Caco-2 (cell line): ENCODE results near the gene RAD23B. TPM values are rescaled to one million over a fixed set of nuclear protein-coding genes. Genes with fewer than 3 reads are reported as not detected.
A peak's percentile ranks its signal among the peaks of the same experiment; 100 is the strongest.

Experiments used
- BruUV-seq: library from RNA; stranded (reverse); fragments of 400-500 nt; replicated peaks from 2 replicates; lab custom pipeline; 2021; lab: Mats Ljungman, UMichigan
- CTCF ChIA-PET: fragments of 300-600 bp; sonication (Branson Sonifier 250); formaldehyde crosslinking; loops from one replicate; lab custom pipeline; 2022; ENCODE audit warnings: antibody characterized with exemption; lab: Charles Lee
- POLR2A ChIA-PET: fragments of 300-600 bp; sonication (Branson Sonifier 250); formaldehyde crosslinking; loops from one replicate; lab custom pipeline; 2022; ENCODE audit warnings: antibody characterized with exemption; lab: Charles Lee
- DNase-seq, 2 experiments: peaks; one replicate each; pipeline versions ENCODE4 v3.0.0 to v3.0.0-alpha.2; 2020 to 2022
- H3K27me3 ChIP-seq: replicated peaks from 2 replicates; pipeline ENCODE4 v1.6.0; 2011; ENCODE audit warnings: low read length; ENCODE audit not compliant: control insufficient read depth, insufficient read depth
- H3K36me3 ChIP-seq: 2 replicates; pipeline ENCODE4 v1.5.1; 2011; ENCODE audit warnings: low read length; ENCODE audit not compliant: control insufficient read depth, insufficient read depth
- H3K4me1 ChIP-seq: fragments of 250-450 bp; sonication (Bioruptor Pico); 2 replicates; pipeline ENCODE4 v1.5.1; 2020; ENCODE audit warnings: mild to moderate bottlenecking
- H3K4me3 ChIP-seq: 2 replicates; pipeline ENCODE4 v1.5.1; 2011; ENCODE audit warnings: low read depth, mild to moderate bottlenecking, control low read depth, low read length
- H3K9me3 ChIP-seq: fragments of 250-450 bp; sonication (Bioruptor Pico); 2 replicates; pipeline ENCODE4 v1.5.1; 2020; ENCODE audit warnings: mild to moderate bottlenecking, moderate library complexity
- H3K27ac Mint-ChIP-seq: one replicate; pipeline ENCODE4 v1.8.0; 2022; ENCODE audit warnings: mixed read lengths; ENCODE audit not compliant: unreplicated experiment
- H3K27me3 Mint-ChIP-seq: one replicate; pipeline ENCODE4 v1.8.0; 2022; ENCODE audit warnings: mixed read lengths; ENCODE audit not compliant: insufficient read depth, unreplicated experiment
- H3K36me3 Mint-ChIP-seq: one replicate; pipeline ENCODE4 v1.8.0; 2022; ENCODE audit warnings: mild to moderate bottlenecking, mixed read lengths; ENCODE audit not compliant: insufficient read depth, unreplicated experiment
- H3K4me1 Mint-ChIP-seq: one replicate; pipeline ENCODE4 v1.8.0; 2022; ENCODE audit warnings: low read depth, mixed read lengths; ENCODE audit not compliant: unreplicated experiment
- H3K4me3 Mint-ChIP-seq: one replicate; pipeline ENCODE4 v1.8.0; 2022; ENCODE audit warnings: mild to moderate bottlenecking, moderate library complexity, mixed read lengths; ENCODE audit not compliant: unreplicated experiment
- H3K9me3 Mint-ChIP-seq: one replicate; pipeline ENCODE4 v1.8.0; 2022; ENCODE audit warnings: mixed read lengths; ENCODE audit not compliant: unreplicated experiment
- CTCF ChIP-seq, 2 experiments: fragments of 200-600 bp in 1 of 2; IDR thresholded peaks; 1 replicate in 1 of 2; 2 replicates in 1 of 2; pipeline versions ENCODE4 v1.5.1 to v1.8.0; 2011 to 2022; ENCODE audit warnings: antibody characterized with exemption in 1 of 2, control low read depth in 1 of 2, inconsistent platforms in 1 of 2, low read depth in 1 of 2, low read length in 1 of 2, mild to moderate bottlenecking in 1 of 2, moderate library complexity in 1 of 2; ENCODE audit not compliant: insufficient read depth in 1 of 2, severe bottlenecking in 1 of 2, unreplicated experiment in 1 of 2
- intact Hi-C: fragments of 100-400 bp; cut with micrococcal nuclease; formaldehyde crosslinking; loops from one replicate; pipeline ENCODE4 v1.10.0; 2022; ENCODE audit not compliant: unreplicated experiment
- total RNA-seq: library from RNA; stranded (reverse); gene quantifications from 2 replicates; pipeline ENCODE4 v1.2.3, GENCODE V29; 2022

The RAD23B gene
- total RNA-seq, 1 experiment from 2014 or later = 188 TPM

- Histone ChIP-seq H3K27me3 (no peaks in the 10 kb centered on the region), H3K9me3 (0 out of 2 replicates have a peak, but pooled peaks cover 4% of the 10 kb centered on the region), H3K4me3 (no peak overlapping the region), H3K36me3 (no peaks in the 10 kb centered on the region), H3K4me1 (peaks cover 47% of the 10 kb centered on the region)
- intact Hi-C loops = no loop called here
- no TSS peak for BruUV-seq
- POLR2A ChIA-PET = no interaction called here
- H3K27me3 Mint-ChIP-seq = no peaks in the 10 kb centered on the region
- no peak overlapping the region for H3K4me3 Mint-ChIP-seq
- H3K4me1 Mint-ChIP-seq = peaks cover 36% of the 10 kb centered on the region
- DNase-seq = no peak
- CTCF ChIA-PET = no interaction called here
- H3K9me3 Mint-ChIP-seq = no peaks in the 10 kb centered on the region
- no peaks in the 10 kb centered on the region for H3K36me3 Mint-ChIP-seq
- H3K27ac Mint-ChIP-seq = peak overlapping the region; percentile 16
- no peak for TF ChIP-seq CTCF (IDR thresholded peaks at IDR 0.05; ENCODE audit: insufficient read depth in 1 of 2, low read depth in 1 of 2, low read length in 1 of 2, severe bottlenecking in 1 of 2, unreplicated experiment in 1 of 2)
These were observed 9.4 kb upstream of the RAD23B start for GRCh38 chr9:107273634-107274033.

GRCh38 chr9:107274096-107274495 is 9.0 kb upstream of the RAD23B start:
- H3K4me1 ChIP-seq = peaks cover 44% of the 10 kb centered on the region
- H3K27me3 Mint-ChIP-seq = no peaks in the 10 kb centered on the region
- no peak overlapping the region for H3K4me3 ChIP-seq
- peaks cover 36% of the 10 kb centered on the region for H3K4me1 Mint-ChIP-seq
- H3K9me3 ChIP-seq = 0 out of 2 replicates have a peak, but pooled peaks cover 4% of the 10 kb centered on the region
- no peaks in the 10 kb centered on the region for H3K36me3 ChIP-seq
- CTCF ChIA-PET = no interaction called here
- POLR2A ChIA-PET = no interaction called here
- no peaks in the 10 kb centered on the region for H3K36me3 Mint-ChIP-seq
- H3K27ac Mint-ChIP-seq = peak overlapping the region; percentile 16
- peak in 1 of 2 experiments; percentile 30 for TF ChIP-seq CTCF (IDR thresholded peaks at IDR 0.05; ENCODE audit: insufficient read depth in 1 of 2, low read depth in 1 of 2, low read length in 1 of 2, severe bottlenecking in 1 of 2, unreplicated experiment in 1 of 2)
- H3K4me3 Mint-ChIP-seq = no peak overlapping the region
- no peaks in the 10 kb centered on the region for H3K27me3 ChIP-seq
- intact Hi-C loops = no loop called here
- no peaks in the 10 kb centered on the region for H3K9me3 Mint-ChIP-seq
- no peak for DNase-seq
- BruUV-seq = no TSS peak

- H3K36me3 ChIP-seq = no peaks in the 10 kb centered on the region
These were observed 8.1 kb upstream of the RAD23B start for GRCh38 chr9:107274953-107275422.

More at GRCh38 chr9:107274953-107275422, 8.1 kb upstream of the RAD23B start:
- CTCF ChIA-PET = no interaction called here
- Mint-ChIP-seq H3K4me1 (peaks cover 35% of the 10 kb centered on the region), H3K27me3 (no peaks in the 10 kb centered on the region), H3K36me3 (no peaks in the 10 kb centered on the region), H3K9me3 (no peaks in the 10 kb centered on the region), H3K4me3 (no peak overlapping the region), H3K27ac (peak overlapping the region; percentile 1)
- intact Hi-C loops = no loop called here
- no peak for TF ChIP-seq CTCF (IDR thresholded peaks at IDR 0.05; ENCODE audit: insufficient read depth in 1 of 2, low read depth in 1 of 2, low read length in 1 of 2, severe bottlenecking in 1 of 2, unreplicated experiment in 1 of 2)
- peak in 1 of 2 experiments; percentile 18 for DNase-seq
- H3K4me1 ChIP-seq = peaks cover 37% of the 10 kb centered on the region
- H3K9me3 ChIP-seq = 0 out of 2 replicates have a peak, but pooled peaks cover 4% of the 10 kb centered on the region
- POLR2A ChIA-PET = no interaction called here
- no peak overlapping the region for H3K4me3 ChIP-seq
- H3K27me3 ChIP-seq = no peaks in the 10 kb centered on the region
- no TSS peak for BruUV-seq
